ENCODE measurements around the gene DCP2.

DCP2 gene

GRCh38 chr5:112976432-112977309, at the start of gene DCP2:
Gene DCP2, plus strand, starts transcription at chr5:112976798. Its CDS starts 136 bp downstream, at chr5:112976934.
- H3K27ac ChIP-seq = peak within 1 kb of the TSS; percentile 77
- TF ChIP-seq ZFX (IDR thresholded peaks at IDR 0.05; ENCODE audit: borderline replicate concordance) (no peak), CTCF (IDR thresholded peaks at IDR 0.05) (no peak)

- no peak for TF ChIP-seq CTCF (IDR thresholded peaks at IDR 0.05)
- TF ChIP-seq ZFX (IDR thresholded peaks at IDR 0.05; ENCODE audit: borderline replicate concordance) = no peak
- H3K27ac ChIP-seq = no peak overlapping the region
Observed at GRCh38 chr5:112929336-112930081, 47.1 kb upstream of the DCP2 start.

- no peak for TF ChIP-seq ZFX (IDR thresholded peaks at IDR 0.05; ENCODE audit: borderline replicate concordance)
- TF ChIP-seq CTCF (IDR thresholded peaks at IDR 0.05) = no peak
- H3K27ac ChIP-seq = no peak overlapping the region
Observed at GRCh38 chr5:112930082-112930344, 46.6 kb upstream of the DCP2 start.

GRCh38 chr5:112931473-112931872, 45.1 kb upstream of the DCP2 start:
- TF ChIP-seq CTCF (IDR thresholded peaks at IDR 0.05) (no peak), ZFX (IDR thresholded peaks at IDR 0.05; ENCODE audit: borderline replicate concordance) (no peak)
- H3K27ac ChIP-seq = no peak overlapping the region

- TF ChIP-seq ZFX (IDR thresholded peaks at IDR 0.05; ENCODE audit: borderline replicate concordance) = no peak
- no peak for TF ChIP-seq CTCF (IDR thresholded peaks at IDR 0.05)
- H3K27ac ChIP-seq = no peak overlapping the region
Observed at GRCh38 chr5:112933105-112933504, 43.5 kb upstream of the DCP2 start.

- TF ChIP-seq CTCF (IDR thresholded peaks at IDR 0.05) (no peak), ZFX (IDR thresholded peaks at IDR 0.05; ENCODE audit: borderline replicate concordance) (no peak)
- no peak overlapping the region for H3K27ac ChIP-seq
Observed at GRCh38 chr5:112933651-112934365, 42.8 kb upstream of the DCP2 start.

All from 22Rv1 (cell line).